ENCODE data around the gene SUGCT.

DNA sequence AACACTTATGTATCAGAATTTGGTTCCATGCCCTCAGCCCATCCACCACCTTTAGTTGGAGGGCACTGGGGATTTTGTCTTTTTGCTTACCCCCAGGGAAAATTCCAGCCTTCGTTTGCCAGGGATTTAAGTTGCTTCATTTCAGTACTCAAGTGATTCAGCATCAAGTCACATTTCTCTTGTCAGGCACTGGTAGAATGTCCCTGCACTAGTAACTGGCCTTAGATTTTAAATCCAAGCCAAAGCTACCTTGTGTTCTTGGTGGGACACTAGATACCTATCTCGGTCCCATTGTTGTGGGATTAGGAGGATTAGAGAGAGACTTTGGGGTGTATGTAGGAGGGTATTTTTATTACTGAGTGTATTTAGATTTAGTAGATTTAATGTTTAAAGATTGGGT is 613.1 kb downstream of the SUGCT start:
- no peak for TF ChIP-seq CTCF (conservative IDR thresholded peaks at IDR 0.05; ENCODE audit: low read length)
- TF ChIP-seq EZH2phosphoT487 (IDR thresholded peaks at IDR 0.05; ENCODE audit: borderline replicate concordance) = no peak
